Smooth muscle cell (in vitro differentiated cells): Measurements from ENCODE around the gene RAB31. TPM values are rescaled to one million over a fixed set of nuclear protein-coding genes. Genes with fewer than 3 reads are reported as not detected.

Experiments used
- DNase-seq: peaks from one replicate; lab custom pipeline; 2025; ENCODE audit not compliant: unreplicated experiment; lab: John Stamatoyannopoulos, UW
- H2AFZ ChIP-seq: fragments of 200-600 bp; sonication (generic); 2 replicates; pipeline ENCODE4 v1.6.0; 2016; ENCODE audit warnings: antibody characterized with exemption, low read depth, mild to moderate bottlenecking
- H3F3A ChIP-seq: fragments of 200-600 bp; sonication (generic); 2 replicates; pipeline ENCODE4 v1.6.0; 2017; ENCODE audit warnings: antibody characterized with exemption, low read depth
- H3K27ac ChIP-seq: fragments of 200-600 bp; sonication (generic); 2 replicates; pipeline ENCODE4 v1.5.1; 2016; ENCODE audit warnings: low read depth, mild to moderate bottlenecking
- H3K27me3 ChIP-seq: fragments of 200-600 bp; sonication (generic); 2 replicates; pipeline ENCODE4 v1.6.1; 2016; ENCODE audit warnings: low read depth, mild to moderate bottlenecking
- H3K36me3 ChIP-seq: fragments of 200-600 bp; sonication (generic); 2 replicates; pipeline ENCODE4 v1.5.1; 2016; ENCODE audit warnings: low read depth
- H3K4me1 ChIP-seq: fragments of 200-600 bp; sonication (generic); 2 replicates; pipeline ENCODE4 v1.5.1; 2016; ENCODE audit warnings: low read depth
- H3K4me2 ChIP-seq: fragments of 200-600 bp; sonication (generic); 2 replicates; pipeline ENCODE4 v1.6.0; 2016; ENCODE audit warnings: mild to moderate bottlenecking
- H3K4me3 ChIP-seq: fragments of 200-600 bp; sonication (generic); 2 replicates; pipeline ENCODE4 v1.5.1; 2016; ENCODE audit warnings: mild to moderate bottlenecking
- H3K79me2 ChIP-seq: fragments of 200-600 bp; sonication (generic); 2 replicates; pipeline ENCODE4 v1.6.0; 2016; ENCODE audit warnings: low read depth, mild to moderate bottlenecking
- H3K9ac ChIP-seq: fragments of 200-600 bp; sonication (generic); 2 replicates; pipeline ENCODE4 v1.6.0; 2016; ENCODE audit warnings: low read depth
- H3K9me3 ChIP-seq: fragments of 200-600 bp; sonication (generic); replicated peaks from 2 replicates; pipeline ENCODE4 v1.5.1; 2016; ENCODE audit warnings: low read depth
- H4K20me1 ChIP-seq: fragments of 200-600 bp; sonication (generic); 2 replicates; pipeline ENCODE4 v1.6.0; 2016; ENCODE audit warnings: low read depth
- CTCF ChIP-seq: fragments of 200-600 bp; sonication (generic); IDR thresholded peaks from 2 replicates; pipeline ENCODE4 v1.5.1; 2017; ENCODE audit warnings: borderline replicate concordance, mild to moderate bottlenecking, antibody characterized with exemption; ENCODE audit not compliant: insufficient read depth, poor library complexity, severe bottlenecking
- WGBS: methylation state at CpG from one replicate; pipeline ENCODE4 v1.1.7; 2016; ENCODE audit warnings: low lambda C conversion rate; 5-methylcytosine and 5-hydroxymethylcytosine counted together
- polyA plus RNA-seq: library from polyadenylated mRNA; unstranded; fragments of >200 nt; fragmentation: Nextera tagmentation; extraction: Ambion mirVana; gene quantifications from 2 replicates; pipeline ENCODE4 v1.2.1, GENCODE V29; 2016
- total RNA-seq: library from RNA; depleted of rRNA; stranded (reverse); fragments of >200 nt; gene quantifications from 2 replicates; pipeline ENCODE4 v1.2.3, GENCODE V29; 2014

Gene RAB31
- total and polyA plus RNA-seq, 2 experiments from 2014 or later, result 116 to 414 TPM

GRCh38 chr18:9689253-9689652 is 18.8 kb upstream of the RAB31 start:
- Histone ChIP-seq H2AFZ (no peak overlapping the region), H3K4me1 (peaks cover 9% of the 10 kb centered on the region), H3K36me3 (no peaks in the 10 kb centered on the region), H4K20me1 (no peaks in the 10 kb centered on the region), H3K27ac (no peak overlapping the region), H3K9ac (no peak overlapping the region), H3K27me3 (no peaks in the 10 kb centered on the region), H3K4me2 (no peak overlapping the region), H3K9me3 (no peaks in the 10 kb centered on the region), H3K4me3 (no peak overlapping the region), H3K79me2 (no peaks in the 10 kb centered on the region), H3F3A (peaks cover 20% of the 10 kb centered on the region)
- DNase-seq, result no peak
- no peak for TF ChIP-seq CTCF
- 100% methylated on average over 3 of the region's 3 CpGs for WGBS

- peaks cover 9% of the 10 kb centered on the region for H3F3A ChIP-seq
- no peak for TF ChIP-seq CTCF
- no peak overlapping the region for H2AFZ ChIP-seq
- H3K79me2 ChIP-seq, result no peaks in the 10 kb centered on the region
- peaks cover 3% of the 10 kb centered on the region for H3K4me1 ChIP-seq
- H3K9me3 ChIP-seq, result no peaks in the 10 kb centered on the region
- no peaks in the 10 kb centered on the region for H3K36me3 ChIP-seq
- H3K27me3 ChIP-seq, result no peaks in the 10 kb centered on the region
- no peak overlapping the region for H3K4me3 ChIP-seq
- 97% methylated on average over 3 of the region's 3 CpGs for WGBS
- DNase-seq, result no peak
- H4K20me1 ChIP-seq, result no peaks in the 10 kb centered on the region
- no peak overlapping the region for H3K4me2 ChIP-seq
- no peak overlapping the region for H3K27ac ChIP-seq
- H3K9ac ChIP-seq, result no peak overlapping the region
These were observed 17.5 kb upstream of the RAB31 start for GRCh38 chr18:9690418-9691188.

GRCh38 chr18:9691235-9691634 is 16.9 kb upstream of the RAB31 start:
- Histone ChIP-seq H3K9ac (no peak overlapping the region), H3K27ac (no peak overlapping the region), H3K4me2 (no peak overlapping the region), H3K36me3 (no peaks in the 10 kb centered on the region), H3K4me3 (no peak overlapping the region), H3K27me3 (no peaks in the 10 kb centered on the region), H3K4me1 (peaks cover 7% of the 10 kb centered on the region), H3K9me3 (no peaks in the 10 kb centered on the region), H3K79me2 (no peaks in the 10 kb centered on the region), H2AFZ (no peak overlapping the region), H4K20me1 (no peaks in the 10 kb centered on the region), H3F3A (peaks cover 8% of the 10 kb centered on the region)
- no peak for TF ChIP-seq CTCF
- DNase-seq, result no peak
- 88% methylated on average over 1 of the region's 1 CpG for WGBS

GRCh38 chr18:9694174-9694573 is 13.9 kb upstream of the RAB31 start:
- Histone ChIP-seq H3K36me3 (no peaks in the 10 kb centered on the region), H3K9me3 (no peaks in the 10 kb centered on the region), H3K79me2 (no peaks in the 10 kb centered on the region), H3K27me3 (no peaks in the 10 kb centered on the region), H3K9ac (no peak overlapping the region), H3K4me1 (peaks cover 7% of the 10 kb centered on the region), H2AFZ (no peak overlapping the region), H3F3A (no peaks in the 10 kb centered on the region), H4K20me1 (no peaks in the 10 kb centered on the region), H3K4me2 (no peak overlapping the region), H3K4me3 (no peak overlapping the region), H3K27ac (no peak overlapping the region)
- 84% methylated on average over 5 of the region's 5 CpGs for WGBS
- no peak for DNase-seq
- TF ChIP-seq CTCF, result no peak
